K562 (cell line): Measurements from ENCODE around the gene LDAH. TPM values are rescaled to one million over a fixed set of nuclear protein-coding genes. Genes with fewer than 3 reads are reported as not detected.

Source experiments
- ATAC-seq: fragments of 200-7000 bp; cut with Tn5 transposase; 3 replicates; pipeline ENCODE4 v1.9.1; 2020; ENCODE audit warnings: moderate library complexity
- BruUV-seq: library from RNA; stranded (reverse); fragments of 400-500 nt; replicated peaks from 2 replicates; lab custom pipeline; 2021; lab: Mats Ljungman, UMichigan
- CTCF ChIA-PET: fragments of 300-600 bp; formaldehyde crosslinking; extraction: SDS; loops from one replicate; lab custom pipeline; 2021; ENCODE audit warnings: low intra/inter-chr PET ratio; lab: Yijun Ruan, JAX
- POLR2A ChIA-PET: fragments of 300-600, 350-650 bp; sonication (Branson Sonifier 250); formaldehyde crosslinking; extraction: SDS; loops from one replicate; lab custom pipeline; 2021; ENCODE audit warnings: antibody characterized with exemption, inconsistent platforms; lab: Yijun Ruan, JAX
- DNase-seq, 4 experiments: peaks; one replicate each; pipeline versions ENCODE4 v3.0.0 to v3.0.0-alpha.2; 2011 to 2018; ENCODE audit warnings: low spot score in 3 of 4, mixed read lengths in 3 of 4; ENCODE audit errors: extremely low read depth in 1 of 4
- FAIRE-seq: peaks from 2 replicates; lab custom pipeline; 2011; peaks lifted over from hg19 to GRCh38; lab: Jason Lieb, UNC
- H2AFZ ChIP-seq: 2 replicates; pipeline ENCODE4 v1.6.0; 2011; ENCODE audit warnings: low read depth, low read length, control low read depth, inconsistent platforms
- H3K27ac ChIP-seq: fragments of 200-600 bp; 3 replicates; pipeline ENCODE4 v1.8.0; 2011; ENCODE audit warnings: low read depth, mild to moderate bottlenecking, control low read depth, inconsistent platforms, low read length, moderate library complexity, mixed read lengths; ENCODE audit errors: extremely low read depth
- H3K27me3 ChIP-seq, 2 experiments: fragments of 300-600 bp in 1 of 2; 2 replicates in 1 of 2; 3 replicates in 1 of 2; pipeline versions ENCODE4 v1.6.0 to v1.8.0; 2011; ENCODE audit warnings: inconsistent platforms in 2 of 2, low read length in 2 of 2, mild to moderate bottlenecking in 1 of 2, mixed read lengths in 1 of 2, moderate library complexity in 1 of 2; ENCODE audit not compliant: control insufficient read depth in 2 of 2, insufficient read depth in 2 of 2
- H3K36me3 ChIP-seq: fragments of 300-600 bp; 3 replicates; pipeline ENCODE4 v1.8.0; 2011; ENCODE audit warnings: mild to moderate bottlenecking, low read length, inconsistent platforms; ENCODE audit not compliant: control insufficient read depth, insufficient read depth
- H3K4me1 ChIP-seq, 2 experiments: fragments of 200-600 bp in 1 of 2; replicated peaks in 1 of 2; 2 replicates in 1 of 2; 3 replicates in 1 of 2; pipeline versions ENCODE4 v1.5.1 to v1.8.0; 2011; ENCODE audit warnings: inconsistent platforms in 2 of 2, low read length in 2 of 2, mild to moderate bottlenecking in 1 of 2, mixed read lengths in 1 of 2, moderate library complexity in 1 of 2; ENCODE audit not compliant: control insufficient read depth in 2 of 2, insufficient read depth in 2 of 2
- H3K4me2 ChIP-seq: 2 replicates; pipeline ENCODE4 v1.6.1; 2011; ENCODE audit warnings: low read length, control low read depth, inconsistent platforms, mixed read lengths; ENCODE audit not compliant: insufficient read depth
- H3K4me3 ChIP-seq: fragments of 200-600 bp; sonication (generic), shearing (Covaris generic); 2 replicates; pipeline ENCODE4 v1.5.1; 2016; ENCODE audit warnings: control low read depth, inconsistent platforms
- H3K79me2 ChIP-seq: fragments of 200-600 bp; 3 replicates; pipeline ENCODE4 v1.8.0; 2011; ENCODE audit warnings: low read length, inconsistent platforms; ENCODE audit not compliant: control insufficient read depth, insufficient read depth
- H3K9ac ChIP-seq, 2 experiments: 2 replicates each; pipeline versions ENCODE4 v1.6.0 to v1.6.1; 2011; ENCODE audit warnings: low read depth in 2 of 2, low read length in 2 of 2, control low read depth in 1 of 2, inconsistent platforms in 1 of 2, mild to moderate bottlenecking in 1 of 2, mixed read lengths in 1 of 2; ENCODE audit not compliant: insufficient read depth in 1 of 2
- H3K9me1 ChIP-seq: one replicate; pipeline ENCODE4 v1.6.0; 2011; ENCODE audit warnings: inconsistent platforms, mild to moderate bottlenecking, low read length, moderate library complexity; ENCODE audit not compliant: control insufficient read depth, insufficient read depth
- H3K9me3 ChIP-seq: replicated peaks from 2 replicates; pipeline ENCODE4 v1.5.1; 2011; ENCODE audit warnings: low read depth, low read length, inconsistent platforms; ENCODE audit not compliant: control insufficient read depth, insufficient read depth
- H4K20me1 ChIP-seq: replicated peaks from 2 replicates; pipeline ENCODE4 v1.6.1; 2011; ENCODE audit warnings: low read length, inconsistent platforms, mixed read lengths; ENCODE audit not compliant: control insufficient read depth, insufficient read depth
- ARHGAP35 ChIP-seq: fragments of 450-650 bp; IDR thresholded peaks from 2 replicates; pipeline ENCODE4 v1.6.1; 2018; ENCODE audit not compliant: partially characterized antibody
- CTCFL ChIP-seq: IDR thresholded peaks from 2 replicates; pipeline ENCODE4 v1.6.1; 2011; ENCODE audit warnings: borderline replicate concordance, low read depth, mild to moderate bottlenecking, moderate library complexity, low read length; ENCODE audit not compliant: insufficient read depth, poor library complexity, severe bottlenecking
- CXXC5 ChIP-seq: fragments of 250-450 bp; sonication (Bioruptor Pico); IDR thresholded peaks from 2 replicates; pipeline ENCODE4 v1.8.0; 2022; ENCODE audit warnings: inconsistent platforms, mild to moderate bottlenecking, moderate library complexity
- DIDO1 ChIP-seq: fragments of 450-650 bp; IDR thresholded peaks from 2 replicates; pipeline ENCODE4 v1.6.1; 2016; ENCODE audit warnings: low read depth, missing biosample characterization, missing genetic modification characterization
- ETV6 ChIP-seq, 3 experiments: fragments of 150-350 bp in 1 of 3; sonication (generic) in 1 of 3; formaldehyde crosslinking in 1 of 3; IDR thresholded peaks; 2 replicates each; pipeline versions ENCODE4 v1.6.1 to v1.8.0; 2014 to 2022; ENCODE audit warnings: borderline replicate concordance in 2 of 3, low read depth in 2 of 3, antibody characterized with exemption in 1 of 3, low read length in 1 of 3, mild to moderate bottlenecking in 1 of 3, missing genetic modification reagents in 1 of 3
- JUND ChIP-seq, 2 experiments: IDR thresholded peaks; 2 replicates in 1 of 2; 3 replicates in 1 of 2; pipeline ENCODE4 v1.6.1; 2011; ENCODE audit warnings: borderline replicate concordance in 2 of 2, low read depth in 2 of 2, low read length in 2 of 2, improper control_type of control experiment in 1 of 2, missing biosample characterization in 1 of 2, missing genetic modification characterization in 1 of 2, missing genetic modification reagents in 1 of 2
- KDM2B ChIP-seq: fragments of 250-450 bp; sonication (Bioruptor Pico); IDR thresholded peaks from 2 replicates; pipeline ENCODE4 v1.8.0; 2021; ENCODE audit warnings: mild to moderate bottlenecking, moderate library complexity
- NBN ChIP-seq: fragments of 450-650 bp; IDR thresholded peaks from 2 replicates; pipeline ENCODE4 v1.6.1; 2016; ENCODE audit warnings: low read depth, mild to moderate bottlenecking
- SRSF3 ChIP-seq: fragments of 200-400 bp; formaldehyde crosslinking; IDR thresholded peaks from 2 replicates; pipeline ENCODE4 v1.6.1; 2016; ENCODE audit warnings: mild to moderate bottlenecking, low read length, moderate library complexity; ENCODE audit not compliant: insufficient read depth
- TAF1 ChIP-seq: IDR thresholded peaks from 2 replicates; pipeline ENCODE4 v1.6.1; 2011; ENCODE audit warnings: mild to moderate bottlenecking, low read length, moderate library complexity; ENCODE audit not compliant: insufficient read depth, control insufficient read depth, severe bottlenecking; ENCODE audit errors: extremely low read depth
- XRCC3 ChIP-seq: fragments of 450-650 bp; IDR thresholded peaks from 2 replicates; pipeline ENCODE4 v1.6.1; 2017; ENCODE audit warnings: mild to moderate bottlenecking, moderate library complexity
- WGBS: fragments of 100-300 bp; shearing (Covaris generic); methylation state at CpG from one replicate; pipeline ENCODE4 v1.1.6; 2016; ENCODE audit warnings: low coverage, mixed read lengths; ENCODE audit not compliant: insufficient coverage; ENCODE audit errors: missing lambda C conversion rate; 5-methylcytosine and 5-hydroxymethylcytosine counted together
- in situ Hi-C: fragments of 300-500 bp; cut with MboI; formaldehyde crosslinking; loops from 4 replicates; pipeline ENCODE4 v1.15.0; 2018; ENCODE audit warnings: inconsistent platforms, mixed read lengths
- intact Hi-C: fragments of 100-400 bp; cut with micrococcal nuclease; formaldehyde crosslinking; loops from 2 replicates; pipeline ENCODE4 v1.14.2; 2022
- polyA plus RNA-seq, 8 experiments: library from polyadenylated mRNA; depleted of rRNA in 4 of 8; stranded (reverse) in 5 of 8; unstranded in 3 of 8; fragments of >200 nt; fragmentation: Nextera tagmentation in 2 of 8; fragmentation: Illumina TruSeq in 1 of 8; extraction: Ambion mirVana in 2 of 8; extraction: Trizol in 1 of 8; gene quantifications; 2 replicates each; pipeline versions ENCODE4 v1.2.1 to v1.2.3, GENCODE V29; 2011 to 2014; ENCODE audit warnings: inconsistent platforms in 1 of 8, missing spikeins in 1 of 8
- total RNA-seq, 7 experiments: library from RNA; depleted of rRNA in 6 of 7; stranded (reverse); fragments of >200 nt in 6 of 7; fragmentation: Illumina TruSeq in 2 of 7; extraction: Trizol in 2 of 7; gene quantifications; 2 replicates each; pipeline versions ENCODE4 v1.2.1 to v1.2.3, GENCODE V29; 2011 to 2021; ENCODE audit warnings: low replicate concordance in 1 of 7

Gene LDAH
- total and polyA plus RNA-seq, 9 of the 15 experiments (the other 6 are each of a cell fraction or from before 2014, with no cell fraction given): 22.3 to 60.1 (median 40.0) TPM

- TF ChIP-seq CXXC5: no peak
- no peak for TF ChIP-seq SRSF3
- no peak for TF ChIP-seq ARHGAP35
- TF ChIP-seq NBN: no peak
These were observed 84.1 kb downstream of the LDAH start (continued) for GRCh38 chr2:20738772-20739171.

GRCh38 chr2:20737505-20737904 is 85.4 kb downstream of the LDAH start:
- 80% methylated on average over 3 of the region's 3 CpGs for WGBS
- peaks cover 17% of the 10 kb centered on the region; the same call in 2 of the 3 replicates for H3K36me3 ChIP-seq
- intact Hi-C loops: no loop called here
- no peak overlapping the region for H3K4me3 ChIP-seq
- TF ChIP-seq ETV6 (IDR thresholded peaks at IDR 0.05; ENCODE audit: borderline replicate concordance in 1 of 2, low read depth in 2 of 2, low read length in 1 of 2) (no peak), ETV6 (CRISPR knock-in tag; IDR thresholded peaks at IDR 0.05; ENCODE audit: borderline replicate concordance) (no peak), JUND (IDR thresholded peaks at IDR 0.05; ENCODE audit: borderline replicate concordance, low read depth, low read length) (no peak), JUND (tag; IDR thresholded peaks at IDR 0.05; ENCODE audit: borderline replicate concordance, low read depth, low read length) (no peak), DIDO1 (tag) (no peak), KDM2B (CRISPR knock-in tag) (no peak), XRCC3 (no peak), CTCFL (no peak), TAF1 (no peak)
- TF ChIP-seq, all 486 proteins: peak for 0
- CTCF ChIA-PET: no interaction called here
- no peak for FAIRE-seq
- H3K9me3 ChIP-seq: no peaks in the 10 kb centered on the region
- no peaks in the 10 kb centered on the region for H3K27me3 ChIP-seq
- no peak overlapping the region for H2AFZ ChIP-seq
- no peaks in the 10 kb centered on the region for H3K4me1 ChIP-seq
- BruUV-seq: no TSS peak
- in situ Hi-C loops: no loop called here
- H3K9ac ChIP-seq: no peak overlapping the region
- H3K4me2 ChIP-seq: no peak overlapping the region
- H3K27ac ChIP-seq: no peak overlapping the region
- no peaks in the 10 kb centered on the region for H4K20me1 ChIP-seq
- ATAC-seq: no peak
- no peaks in the 10 kb centered on the region for H3K9me1 ChIP-seq
- no peaks in the 10 kb centered on the region for H3K79me2 ChIP-seq
- POLR2A ChIA-PET: interaction anchor here (1.8 kb wide), 1 partner anchor 11 kb away, joined by 7 read pairs; no protein-coding TSS in a partner anchor
- no peak for DNase-seq
